NAMALWA (cell line): Measurements from ENCODE around the gene HSDL2.
"Not testable (repeated sequence)": the region's sequence is repeated elsewhere in the genome, so short reads cannot be mapped to it uniquely, and the experiment has no call there.

ENCODE experiments used
- DNase-seq: peaks from one replicate; pipeline ENCODE4 v3.0.0-alpha.2; 2015; ENCODE audit warnings: low spot score

The HSDL2 gene

DNA sequence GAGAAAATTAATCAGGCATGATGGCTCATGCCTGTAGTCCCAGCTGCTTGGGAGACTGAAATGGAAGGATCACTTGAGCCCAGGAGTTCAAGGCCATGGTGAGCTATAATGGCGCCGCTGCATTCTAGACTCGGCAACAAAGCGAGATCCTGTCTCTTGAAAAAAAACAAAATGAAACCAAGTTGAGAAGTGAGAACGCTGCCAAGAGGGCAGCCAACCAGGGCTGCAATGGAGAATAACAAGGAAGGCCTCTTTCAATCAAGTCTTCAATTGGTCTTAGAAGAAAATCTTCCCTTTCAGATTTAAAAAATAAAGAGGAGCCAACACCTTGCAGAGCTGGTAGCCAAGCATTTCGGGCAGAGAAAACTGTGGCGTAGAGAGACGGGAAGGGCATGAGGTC lies 121.4 kb downstream of the HSDL2 start:
- no peak for DNase-seq

DNA sequence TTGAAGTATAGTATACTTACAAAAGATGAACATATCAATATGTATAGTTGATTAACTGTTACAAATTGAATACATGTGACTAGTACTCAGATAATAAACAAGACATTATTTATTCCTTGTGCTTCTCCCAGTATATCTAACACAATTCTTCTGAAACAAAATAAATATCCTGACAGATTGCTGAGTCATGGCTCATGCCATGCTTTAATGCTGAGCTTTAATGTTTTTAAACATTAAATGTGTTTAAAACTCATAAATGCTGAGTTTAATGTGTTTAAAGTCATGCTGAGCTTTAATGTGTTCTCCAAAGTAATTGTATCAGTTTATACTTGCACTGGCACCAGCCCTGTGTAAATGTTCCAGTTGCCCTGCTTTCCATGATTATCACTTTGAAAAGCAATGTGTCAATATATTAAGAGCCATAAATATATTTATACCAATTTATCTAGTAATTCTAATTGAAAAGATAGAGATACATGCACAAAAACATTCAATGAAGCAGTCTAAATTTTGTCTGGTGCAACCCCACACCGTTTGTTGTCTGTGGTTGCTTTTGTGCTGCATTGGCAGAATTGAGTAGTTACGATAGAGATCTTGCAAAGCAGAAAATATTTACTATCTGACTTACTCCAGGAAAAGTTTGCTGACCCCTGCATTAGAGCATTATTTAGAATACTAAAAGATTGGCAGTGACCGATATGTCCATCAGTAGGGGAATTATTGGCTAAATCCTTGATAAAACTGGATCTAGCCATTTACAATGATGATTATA lies 122.5 kb downstream of the HSDL2 start:
- no peak for DNase-seq

DNA sequence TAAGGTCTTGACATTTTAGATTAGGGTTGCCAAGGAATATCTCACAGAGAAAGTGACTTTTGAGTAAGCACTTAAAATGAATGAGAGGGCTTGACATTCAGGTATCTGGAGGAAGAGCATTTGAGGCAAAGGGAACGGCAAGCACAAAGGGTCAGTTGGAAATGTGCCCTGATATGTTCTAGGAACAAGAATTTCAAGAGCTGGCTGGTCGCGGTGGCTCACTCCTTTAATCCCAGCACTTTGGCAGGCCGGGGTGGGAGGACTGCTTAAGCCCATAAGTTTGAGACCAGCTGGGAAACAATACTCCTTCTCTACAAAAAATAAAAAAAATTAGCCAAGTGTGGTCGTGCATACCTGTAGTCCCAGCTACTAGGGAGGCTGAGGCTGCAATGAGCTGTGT lies 123.3 kb downstream of the HSDL2 start:
- no peak for DNase-seq

DNA sequence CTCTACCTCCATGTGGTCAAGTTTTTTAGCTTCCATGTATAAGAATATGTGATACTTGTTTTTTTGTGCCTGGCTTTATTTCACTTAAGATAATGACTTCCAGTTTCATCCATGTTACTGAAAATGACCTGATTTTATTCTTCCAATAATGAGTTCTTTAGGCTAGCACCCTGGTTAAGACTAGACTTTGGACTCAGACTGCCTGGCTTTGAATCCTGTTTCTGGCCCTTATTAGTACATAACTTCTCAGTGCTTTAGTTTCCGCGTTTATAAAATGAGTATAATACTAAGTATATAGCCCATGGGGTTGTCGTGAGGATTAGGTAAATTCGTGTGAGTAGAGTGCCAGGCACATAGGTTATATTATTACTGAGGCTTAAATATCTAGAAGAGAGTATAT lies 125.2 kb downstream of the HSDL2 start:
- no peak for DNase-seq

DNA sequence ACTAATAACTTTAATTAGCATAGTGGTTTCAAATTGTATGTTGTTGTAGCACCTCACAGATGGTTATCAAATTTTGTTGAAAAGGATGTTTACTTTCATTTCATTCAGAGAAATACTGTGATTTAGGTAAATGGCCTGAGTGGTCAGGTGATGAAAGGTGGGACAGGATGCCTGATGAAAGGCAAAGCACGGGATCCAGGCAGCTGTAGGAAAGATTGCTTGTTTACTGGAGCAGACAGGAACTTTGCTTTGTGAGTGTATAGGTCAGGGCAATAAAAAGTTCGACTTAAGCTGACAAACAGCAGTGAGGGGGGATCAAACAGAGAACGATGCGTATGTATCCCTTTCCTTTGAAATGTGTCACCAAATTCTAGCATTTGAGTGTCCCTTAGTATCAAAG lies 125.7 kb downstream of the HSDL2 start:
- DNase-seq: no peak

DNA sequence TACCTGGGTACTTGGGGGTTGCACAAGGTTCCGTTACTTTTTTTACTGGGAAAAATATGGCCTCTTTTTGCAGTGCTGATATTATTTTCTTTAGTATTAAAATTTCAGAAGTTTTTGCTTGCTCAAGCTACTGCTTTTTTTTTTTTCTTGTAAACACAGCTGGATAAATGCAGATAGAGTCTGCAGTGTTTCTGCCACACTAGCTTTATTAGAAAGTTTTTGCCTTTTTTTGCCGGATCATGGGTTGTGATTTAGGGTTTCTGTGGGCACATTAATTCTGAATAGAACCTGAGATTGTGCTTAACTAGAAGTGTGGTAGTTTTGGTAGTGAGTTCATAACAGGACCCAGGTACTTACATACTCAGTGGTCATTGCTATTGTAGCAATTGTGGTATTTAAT lies 126.7 kb downstream of the HSDL2 start:
- DNase-seq: no peak

DNA sequence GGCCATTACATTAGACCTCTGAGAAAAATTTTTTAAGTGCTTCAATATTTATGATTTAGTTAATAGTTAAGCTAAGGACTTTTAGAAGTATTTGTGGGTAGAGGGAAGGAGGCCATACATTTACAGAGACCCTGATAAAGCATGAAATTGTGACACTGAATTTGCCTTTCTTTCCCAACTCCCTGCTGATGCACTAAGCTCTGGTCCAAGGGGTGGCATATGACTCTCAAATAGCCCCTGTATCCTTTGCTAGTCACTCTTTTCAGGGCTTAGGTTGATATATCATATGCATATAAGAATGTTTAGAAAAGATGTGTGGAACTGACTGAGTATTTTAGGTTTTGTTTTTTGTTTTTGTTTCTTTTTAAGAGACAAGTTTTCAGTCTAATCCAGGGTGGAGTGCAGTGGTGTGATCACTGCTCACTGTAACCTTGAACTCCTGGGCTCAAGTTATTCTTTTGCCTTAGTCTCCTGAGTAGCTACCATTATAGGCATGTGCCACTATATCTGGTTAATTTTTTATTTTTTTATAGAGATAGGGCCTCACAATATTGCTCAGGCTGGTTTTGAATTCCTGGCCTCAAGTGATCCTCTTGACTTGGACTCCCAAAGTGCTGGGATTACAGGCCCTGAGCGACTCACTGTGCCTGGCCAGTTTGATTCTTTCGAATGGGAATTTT lies 127.2 kb downstream of the HSDL2 start:
- no peak for DNase-seq

DNA sequence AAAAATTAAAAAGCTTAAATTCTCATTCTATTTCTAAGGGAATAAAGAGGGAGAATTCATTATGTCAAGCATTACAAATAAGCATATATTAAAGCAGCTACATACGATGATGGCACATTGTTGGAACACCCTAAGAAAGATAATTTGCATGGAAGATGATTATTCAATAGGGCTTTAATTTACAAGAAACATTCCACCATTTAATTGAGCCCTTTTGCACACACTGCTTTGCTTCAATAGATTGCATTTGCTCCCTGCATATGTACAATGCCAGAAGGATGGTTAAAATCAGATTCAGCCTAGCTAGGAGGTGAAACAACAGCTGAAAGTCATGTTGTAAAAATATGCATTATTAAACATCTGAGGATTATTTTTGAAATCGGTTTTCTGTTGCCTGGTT lies 128.5 kb downstream of the HSDL2 start:
- no peak for DNase-seq

DNA sequence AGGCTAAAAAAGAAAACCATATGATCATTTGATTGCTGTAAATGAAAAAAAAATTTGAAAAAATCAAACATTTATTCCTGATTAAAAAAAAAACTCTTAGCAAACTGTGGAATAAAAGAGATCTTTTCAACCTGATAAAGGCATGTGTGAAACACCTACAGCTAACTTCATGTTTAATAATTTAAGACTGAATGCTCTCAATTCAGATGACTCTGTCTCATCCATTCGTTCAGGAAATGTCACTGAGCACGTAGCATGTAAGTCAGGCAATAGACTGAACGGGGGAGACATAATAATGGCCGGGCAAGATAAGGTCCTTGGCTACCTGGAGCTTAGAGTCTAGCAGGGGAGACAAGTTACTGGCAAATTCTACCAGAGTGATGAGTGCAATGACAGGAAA lies 132.5 kb downstream of the HSDL2 start:
- DNase-seq: not testable (repeated sequence)

DNA sequence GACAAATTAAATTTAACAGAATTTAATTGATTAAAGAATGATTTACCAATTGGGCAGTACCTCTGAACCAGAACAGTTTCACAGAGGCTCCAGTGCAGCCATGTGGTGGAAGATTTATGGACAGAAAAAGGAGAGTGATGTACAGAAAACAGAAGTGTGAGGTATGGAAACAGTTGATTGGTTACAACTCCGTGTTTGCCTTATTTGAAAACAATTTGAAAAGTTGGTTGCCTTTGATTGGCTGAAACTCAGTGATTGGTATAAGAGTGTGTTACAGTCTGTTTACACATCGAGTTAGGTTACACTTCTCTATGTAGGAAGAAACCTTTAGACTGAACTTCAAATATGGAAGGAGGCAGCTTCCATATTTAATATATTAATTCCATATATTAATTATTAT lies 136.9 kb downstream of the HSDL2 start:
- no peak for DNase-seq

DNA sequence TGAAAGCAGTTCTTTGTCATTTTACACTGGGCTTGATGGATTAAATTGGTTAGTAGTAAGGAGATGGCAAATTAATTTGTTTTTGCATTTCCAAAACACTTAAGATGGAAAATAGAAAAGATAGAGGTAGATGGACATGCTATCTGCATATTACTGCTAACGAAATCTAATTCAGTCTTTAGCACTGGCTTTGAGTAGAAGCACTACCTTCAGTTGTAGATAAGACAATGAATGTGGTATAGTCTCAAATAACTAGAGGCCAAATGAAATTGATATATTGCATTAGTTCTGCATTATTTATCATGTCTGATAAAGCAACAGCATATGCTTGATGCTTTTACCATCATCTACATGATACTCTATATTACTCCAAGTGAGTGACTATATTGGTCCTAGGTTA lies 140.2 kb downstream of the HSDL2 start:
- no peak for DNase-seq

DNA sequence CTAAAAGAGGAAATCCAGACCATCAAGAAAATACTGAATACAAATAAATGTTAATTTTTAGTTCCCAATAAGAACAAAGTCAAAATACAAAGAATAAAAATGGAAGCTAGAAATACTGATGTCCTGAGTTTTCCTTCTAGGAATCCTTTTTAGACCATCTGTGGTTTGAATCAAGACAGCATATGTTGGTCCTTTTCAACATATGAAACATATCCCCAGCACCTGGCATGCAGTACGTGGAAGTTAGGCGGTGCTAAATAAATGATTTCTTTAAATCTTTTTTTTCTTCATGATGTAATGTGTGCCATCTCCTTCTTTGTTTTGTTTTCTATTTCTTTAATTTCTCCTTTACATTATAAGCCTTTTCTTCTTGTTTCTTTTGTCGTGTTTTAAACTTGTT lies 140.7 kb downstream of the HSDL2 start:
- no peak for DNase-seq
